PC-3 (cell line): ENCODE results near the gene SP7.

Experiments
- CTCF ChIP-seq: fragments of 300-600 bp; sonication (generic); conservative IDR thresholded peaks from 2 replicates; pipeline ENCODE4 v1.5.1; 2017; ENCODE audit warnings: antibody characterized with exemption, low read depth, mild to moderate bottlenecking, low read length
- EZH2 ChIP-seq: fragments of 300-600 bp; sonication (generic); IDR thresholded peaks from one replicate; pipeline ENCODE4 v1.6.1; 2017; ENCODE audit warnings: antibody characterized with exemption, mild to moderate bottlenecking, low read length; ENCODE audit not compliant: unreplicated experiment

GRCh38 chr12:53379389-53380103 lies 43.4 kb upstream of the SP7 start:
- TF ChIP-seq CTCF, result no peak
- no peak for TF ChIP-seq EZH2
